ENCODE results near the gene MAPK11.

The MAPK11 gene

GRCh38 chr22:50306753-50307749, 36.9 kb upstream of the MAPK11 start, which contains the start of gene PLXNB2:
Gene PLXNB2, minus strand, starts transcription at chr22:50307646. Its CDS starts 17,062 bp downstream, at chr22:50290584.
- Histone ChIP-seq H3K4me1 (ENCODE audit: insufficient read depth, low read length) (peaks cover 47% of the 10 kb centered on the region), H3K9ac (ENCODE audit: low read length) (peak within 1 kb of the TSS; percentile 76), H3K36me3 (ENCODE audit: insufficient read depth, low read length) (no peaks in the 10 kb centered on the region), H3K27ac (ENCODE audit: low read depth, low read length) (peak within 1 kb of the TSS; percentile 79), H3K9me3 (ENCODE audit: low read length) (no peaks in the 10 kb centered on the region), H3K27me3 (ENCODE audit: control insufficient read depth in 1 of 2, insufficient read depth in 2 of 2, low read length in 2 of 2) (no peaks in the 10 kb centered on the region), H3K4me3 (ENCODE audit: low read depth in 1 of 2, low read length in 2 of 2) (peak within 1 kb of the TSS; percentile 67 to 100)

- H3K4me3 ChIP-seq (ENCODE audit: low read depth in 1 of 2, low read length in 2 of 2): peak overlapping the region; percentile 69 to 100
- peak overlapping the region; percentile 79 for H3K27ac ChIP-seq (ENCODE audit: low read depth, low read length)
- peak overlapping the region; percentile 61 for H3K9ac ChIP-seq (ENCODE audit: low read length)
- no peaks in the 10 kb centered on the region for H3K9me3 ChIP-seq (ENCODE audit: low read length)
- peaks cover 57% of the 10 kb centered on the region for H3K4me1 ChIP-seq (ENCODE audit: insufficient read depth, low read length)
- no peaks in the 10 kb centered on the region for H3K36me3 ChIP-seq (ENCODE audit: insufficient read depth, low read length)
- no peaks in the 10 kb centered on the region for H3K27me3 ChIP-seq (ENCODE audit: control insufficient read depth in 1 of 2, insufficient read depth in 2 of 2, low read length in 2 of 2)
These were observed 35.9 kb upstream of the MAPK11 start for GRCh38 chr22:50305923-50306566.

- Histone ChIP-seq H3K4me1 (ENCODE audit: insufficient read depth, low read length) (peaks cover 63% of the 10 kb centered on the region), H3K9ac (ENCODE audit: low read length) (peak overlapping the region; percentile 61), H3K27me3 (ENCODE audit: control insufficient read depth in 1 of 2, insufficient read depth in 2 of 2, low read length in 2 of 2) (no peaks in the 10 kb centered on the region), H3K4me3 (ENCODE audit: low read depth in 1 of 2, low read length in 2 of 2) (peak overlapping the region; percentile 69 to 100), H3K27ac (ENCODE audit: low read depth, low read length) (peak overlapping the region; percentile 79), H3K36me3 (ENCODE audit: insufficient read depth, low read length) (no peaks in the 10 kb centered on the region), H3K9me3 (ENCODE audit: low read length) (no peaks in the 10 kb centered on the region)
These were observed 35.3 kb upstream of the MAPK11 start for GRCh38 chr22:50305393-50305922.

GRCh38 chr22:50304528-50305392, 34.6 kb upstream of the MAPK11 start:
- H3K4me3 ChIP-seq (ENCODE audit: low read depth in 1 of 2, low read length in 2 of 2): peak overlapping the region; percentile 69 to 100
- H3K4me1 ChIP-seq (ENCODE audit: insufficient read depth, low read length): peaks cover 64% of the 10 kb centered on the region
- no peaks in the 10 kb centered on the region for H3K9me3 ChIP-seq (ENCODE audit: low read length)
- no peaks in the 10 kb centered on the region for H3K27me3 ChIP-seq (ENCODE audit: control insufficient read depth in 1 of 2, insufficient read depth in 2 of 2, low read length in 2 of 2)
- peak overlapping the region; percentile 46 for H3K9ac ChIP-seq (ENCODE audit: low read length)
- H3K36me3 ChIP-seq (ENCODE audit: insufficient read depth, low read length): no peaks in the 10 kb centered on the region
- H3K27ac ChIP-seq (ENCODE audit: low read depth, low read length): peak overlapping the region; percentile 93

GRCh38 chr22:50303848-50304527, 33.8 kb upstream of the MAPK11 start:
- Histone ChIP-seq H3K9me3 (ENCODE audit: low read length) (no peaks in the 10 kb centered on the region), H3K9ac (ENCODE audit: low read length) (no peak overlapping the region), H3K4me3 (ENCODE audit: low read depth in 1 of 2, low read length in 2 of 2) (peak overlapping the region; percentile 4 to 42), H3K4me1 (ENCODE audit: insufficient read depth, low read length) (peaks cover 64% of the 10 kb centered on the region), H3K27me3 (ENCODE audit: control insufficient read depth in 1 of 2, insufficient read depth in 2 of 2, low read length in 2 of 2) (no peaks in the 10 kb centered on the region), H3K27ac (ENCODE audit: low read depth, low read length) (peak overlapping the region; percentile 93), H3K36me3 (ENCODE audit: insufficient read depth, low read length) (no peaks in the 10 kb centered on the region)

GRCh38 chr22:50303515-50303847, 33.3 kb upstream of the MAPK11 start:
- H3K4me3 ChIP-seq (ENCODE audit: low read depth in 1 of 2, low read length in 2 of 2): no peak overlapping the region
- H3K36me3 ChIP-seq (ENCODE audit: insufficient read depth, low read length): no peaks in the 10 kb centered on the region
- H3K9ac ChIP-seq (ENCODE audit: low read length): no peak overlapping the region
- H3K4me1 ChIP-seq (ENCODE audit: insufficient read depth, low read length): peaks cover 64% of the 10 kb centered on the region
- H3K9me3 ChIP-seq (ENCODE audit: low read length): no peaks in the 10 kb centered on the region
- H3K27me3 ChIP-seq (ENCODE audit: control insufficient read depth in 1 of 2, insufficient read depth in 2 of 2, low read length in 2 of 2): no peaks in the 10 kb centered on the region
- H3K27ac ChIP-seq (ENCODE audit: low read depth, low read length): peak overlapping the region; percentile 93

- Histone ChIP-seq H3K27me3 (ENCODE audit: control insufficient read depth in 1 of 2, insufficient read depth in 2 of 2, low read length in 2 of 2) (no peaks in the 10 kb centered on the region), H3K36me3 (ENCODE audit: insufficient read depth, low read length) (no peaks in the 10 kb centered on the region), H3K4me3 (ENCODE audit: low read depth in 1 of 2, low read length in 2 of 2) (no peak overlapping the region), H3K4me1 (ENCODE audit: insufficient read depth, low read length) (peaks cover 60% of the 10 kb centered on the region), H3K27ac (ENCODE audit: low read depth, low read length) (peak overlapping the region; percentile 73), H3K9me3 (ENCODE audit: low read length) (no peaks in the 10 kb centered on the region), H3K9ac (ENCODE audit: low read length) (no peak overlapping the region)
These were observed 32.4 kb upstream of the MAPK11 start for GRCh38 chr22:50302564-50302963.

GRCh38 chr22:50302041-50302541, 31.9 kb upstream of the MAPK11 start:
- Histone ChIP-seq H3K36me3 (ENCODE audit: insufficient read depth, low read length) (no peaks in the 10 kb centered on the region), H3K4me3 (ENCODE audit: low read depth in 1 of 2, low read length in 2 of 2) (no peak overlapping the region), H3K4me1 (ENCODE audit: insufficient read depth, low read length) (peaks cover 65% of the 10 kb centered on the region), H3K9ac (ENCODE audit: low read length) (no peak overlapping the region), H3K27me3 (ENCODE audit: control insufficient read depth in 1 of 2, insufficient read depth in 2 of 2, low read length in 2 of 2) (no peaks in the 10 kb centered on the region), H3K9me3 (ENCODE audit: low read length) (no peaks in the 10 kb centered on the region), H3K27ac (ENCODE audit: low read depth, low read length) (peak overlapping the region; percentile 73)

GRCh38 chr22:50301581-50301991, 31.4 kb upstream of the MAPK11 start:
- H3K9ac ChIP-seq (ENCODE audit: low read length): no peak overlapping the region
- H3K4me3 ChIP-seq (ENCODE audit: low read depth in 1 of 2, low read length in 2 of 2): no peak overlapping the region
- no peaks in the 10 kb centered on the region for H3K27me3 ChIP-seq (ENCODE audit: control insufficient read depth in 1 of 2, insufficient read depth in 2 of 2, low read length in 2 of 2)
- peak overlapping the region; percentile 73 for H3K27ac ChIP-seq (ENCODE audit: low read depth, low read length)
- no peaks in the 10 kb centered on the region for H3K9me3 ChIP-seq (ENCODE audit: low read length)
- no peaks in the 10 kb centered on the region for H3K36me3 ChIP-seq (ENCODE audit: insufficient read depth, low read length)
- H3K4me1 ChIP-seq (ENCODE audit: insufficient read depth, low read length): peaks cover 70% of the 10 kb centered on the region

- Histone ChIP-seq H3K36me3 (ENCODE audit: insufficient read depth, low read length) (no peaks in the 10 kb centered on the region), H3K9ac (ENCODE audit: low read length) (peak overlapping the region; percentile 5), H3K4me1 (ENCODE audit: insufficient read depth, low read length) (peaks cover 70% of the 10 kb centered on the region), H3K9me3 (ENCODE audit: low read length) (no peaks in the 10 kb centered on the region), H3K4me3 (ENCODE audit: low read depth in 1 of 2, low read length in 2 of 2) (no peak overlapping the region), H3K27ac (ENCODE audit: low read depth, low read length) (peak overlapping the region; percentile 35), H3K27me3 (ENCODE audit: control insufficient read depth in 1 of 2, insufficient read depth in 2 of 2, low read length in 2 of 2) (no peaks in the 10 kb centered on the region)
These were observed 30.6 kb upstream of the MAPK11 start for GRCh38 chr22:50300620-50301257.

Data from muscle layer of colon (tissue), 2 donors.